CD8-positive, alpha-beta memory T cell (primary cell): ENCODE results near the gene CLTB. TPM values are rescaled to one million over a fixed set of nuclear protein-coding genes. Genes with fewer than 3 reads are reported as not detected.

ENCODE experiments used
- CTCF ChIA-PET: fragments of 350-600 bp; sonication (Branson Sonifier 250); formaldehyde crosslinking; loops from one replicate; lab custom pipeline; 2021; ENCODE audit warnings: antibody characterized with exemption; lab: Charles Lee
- POLR2A ChIA-PET: fragments of 350-600 bp; sonication (Branson Sonifier 250); formaldehyde crosslinking; loops from one replicate; lab custom pipeline; 2021; ENCODE audit warnings: antibody characterized with exemption; lab: Charles Lee
- DNase-seq, 5 donors: peaks; one replicate each; pipeline versions ENCODE4 v3.0.0 to v3.0.0-alpha.2; 2020 to 2022; ENCODE audit warnings: mixed read lengths in 1 of 5
- H3K27ac ChIP-seq: one replicate; pipeline ENCODE4 v1.7.0; 2013; ENCODE audit warnings: low read depth, mild to moderate bottlenecking, low read length, moderate library complexity
- H3K27me3 ChIP-seq: 2 replicates; pipeline ENCODE4 v1.7.0; 2013; ENCODE audit warnings: low read length, mild to moderate bottlenecking; ENCODE audit not compliant: insufficient read depth, poor library complexity, severe bottlenecking
- H3K36me3 ChIP-seq: 2 replicates; pipeline ENCODE4 v1.7.0; 2013; ENCODE audit warnings: mild to moderate bottlenecking, low read length, moderate library complexity; ENCODE audit not compliant: insufficient read depth
- H3K4me1 ChIP-seq: 2 replicates; pipeline ENCODE4 v1.7.0; 2013; ENCODE audit warnings: mild to moderate bottlenecking, low read length, moderate library complexity; ENCODE audit not compliant: insufficient read depth
- H3K4me3 ChIP-seq: 2 replicates; pipeline ENCODE4 v1.7.0; 2013; ENCODE audit warnings: mild to moderate bottlenecking, low read length
- H3K9me3 ChIP-seq: 2 replicates; pipeline ENCODE4 v1.7.0; 2013; ENCODE audit warnings: mild to moderate bottlenecking, low read length
- H3K27ac Mint-ChIP-seq, 8 donors: one replicate each; pipeline ENCODE4 v1.8.0; 2020 to 2021; ENCODE audit warnings: mixed read lengths in 8 of 8, mild to moderate bottlenecking in 6 of 8, inconsistent platforms in 3 of 8, moderate library complexity in 3 of 8
- H3K27me3 Mint-ChIP-seq, 2 donors: one replicate each; pipeline ENCODE4 v1.8.0; 2020 to 2021; ENCODE audit warnings: mixed read lengths in 2 of 2, mild to moderate bottlenecking in 1 of 2, moderate library complexity in 1 of 2
- H3K36me3 Mint-ChIP-seq, 3 donors: one replicate each; pipeline ENCODE4 v1.8.0; 2020 to 2021; ENCODE audit warnings: mixed read lengths in 3 of 3, inconsistent platforms in 1 of 3, mild to moderate bottlenecking in 1 of 3
- H3K4me1 Mint-ChIP-seq, 3 donors: one replicate each; pipeline ENCODE4 v1.8.0; 2020 to 2021; ENCODE audit warnings: mixed read lengths in 3 of 3, inconsistent platforms in 1 of 3, mild to moderate bottlenecking in 1 of 3
- H3K4me3 Mint-ChIP-seq, 7 donors: one replicate each; pipeline ENCODE4 v1.8.0; 2020 to 2021; ENCODE audit warnings: mixed read lengths in 7 of 7, mild to moderate bottlenecking in 6 of 7, moderate library complexity in 4 of 7, inconsistent platforms in 2 of 7
- H3K9me3 Mint-ChIP-seq, 5 donors: one replicate each; pipeline ENCODE4 v1.8.0; 2020 to 2022; ENCODE audit warnings: mixed read lengths in 5 of 5, mild to moderate bottlenecking in 3 of 5, moderate library complexity in 2 of 5, inconsistent platforms in 1 of 5
- polyA plus RNA-seq: library from polyadenylated mRNA; unstranded; fragments of 300-500 nt; fragmentation: Illumina TruSeq; gene quantifications from one replicate; pipeline ENCODE4 v1.2.3, GENCODE V29; 2021
- total RNA-seq, 2 experiments: library from RNA; stranded (reverse); gene quantifications; one replicate each; pipeline ENCODE4 v1.2.3, GENCODE V29; 2021

Gene CLTB
- total and polyA plus RNA-seq, 3 experiments from 2014 or later = 62.0 to 96.3 (median 66.4) TPM

DNA sequence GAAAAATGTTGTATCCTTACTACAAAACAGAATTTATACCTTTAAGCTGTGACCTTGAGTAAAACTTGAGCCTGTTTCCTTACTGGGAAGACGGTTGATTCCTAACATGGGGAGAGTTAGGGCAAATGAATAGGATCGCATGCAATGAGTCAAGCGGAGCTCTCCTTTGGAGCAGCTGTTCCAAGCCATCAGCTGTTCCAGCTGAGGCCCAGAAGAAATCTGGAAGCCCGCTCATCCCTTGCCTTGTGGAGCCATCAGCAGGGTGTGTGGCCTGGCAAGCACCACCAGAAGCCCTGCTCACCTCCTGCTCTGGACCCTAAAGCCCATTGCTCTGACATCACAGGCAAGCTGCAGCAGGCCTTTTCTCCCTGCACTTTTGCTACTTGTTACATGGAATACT, 62.8 kb downstream of the CLTB start:
- peak overlapping the region in 3 of 8 donors; percentile 4 to 41 (median 23) for H3K27ac Mint-ChIP-seq

DNA sequence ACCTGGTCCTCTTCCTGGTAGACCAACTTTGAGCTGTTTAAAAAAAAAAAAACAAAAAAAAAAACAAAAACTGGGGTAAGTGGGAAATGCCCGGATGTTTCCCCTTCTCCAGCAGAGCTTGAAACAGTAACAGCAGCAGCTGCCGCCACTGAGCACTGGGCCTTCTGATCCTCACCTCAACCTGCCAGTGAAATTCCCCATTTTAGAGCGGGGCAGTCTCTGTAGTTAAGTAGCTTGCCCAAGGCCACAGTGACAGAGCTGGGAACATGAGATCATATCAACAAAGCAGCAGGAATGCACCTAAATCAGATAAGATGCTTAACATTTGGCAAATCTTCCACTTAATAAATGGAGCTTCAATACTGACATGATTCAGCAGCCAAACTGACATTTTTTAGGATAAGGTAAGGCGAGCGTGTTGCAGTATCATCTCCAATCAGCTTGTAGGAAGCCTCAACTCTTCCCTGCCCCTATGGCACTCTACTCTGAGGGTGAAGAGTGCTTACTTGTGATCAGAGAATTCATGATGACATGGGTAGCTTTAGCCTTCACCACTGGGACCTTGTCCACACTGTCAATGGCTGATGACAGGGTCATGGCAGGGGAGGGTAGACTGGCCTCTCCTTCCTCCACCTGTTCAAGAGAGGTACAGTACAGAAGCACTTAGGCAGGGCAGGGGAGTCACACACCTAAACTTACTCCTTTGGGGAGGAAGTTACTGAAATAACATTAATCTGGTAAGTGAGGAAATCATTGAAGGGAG, 64.0 kb downstream of the CLTB start:
- Mint-ChIP-seq H3K27me3 (no peaks in the 10 kb centered on the region), H3K4me1 (peaks cover 17 to 43% (median 31%) of the 10 kb centered on the region in 3 donors), H3K27ac (peak overlapping the region in 6 of 8 donors; percentile 4 to 75 (median 55)), H3K36me3 (peaks cover 7 to 97% (median 23%) of the 10 kb centered on the region in 3 donors), H3K4me3 (no peak overlapping the region), H3K9me3 (no peaks in the 10 kb centered on the region)
- Histone ChIP-seq H3K9me3 (no peaks in the 10 kb centered on the region), H3K4me3 (no peak overlapping the region), H3K27me3 (no peaks in the 10 kb centered on the region), H3K36me3 (peaks cover 94% of the 10 kb centered on the region), H3K27ac (no peak overlapping the region), H3K4me1 (no peaks in the 10 kb centered on the region)
- DNase-seq = no peak
- ChIA-PET POLR2A (interaction anchor here (0.7 kb wide), 1 partner anchor 245 kb away, joined by 10 read pairs; no protein-coding TSS in a partner anchor), CTCF (interaction anchor here (1.2 kb wide), 1 partner anchor 64 kb away, joined by 3 read pairs; no protein-coding TSS in a partner anchor)

More for the DNA sequence above, 62.8 kb downstream of the CLTB start:
- Mint-ChIP-seq H3K4me1 (peaks cover 27 to 55% (median 41%) of the 10 kb centered on the region in 3 donors), H3K36me3 (peaks cover 7 to 97% (median 20%) of the 10 kb centered on the region in 3 donors), H3K9me3 (no peaks in the 10 kb centered on the region), H3K4me3 (peak overlapping the region in 1 of 7 donors; percentile 13), H3K27me3 (no peaks in the 10 kb centered on the region)
- DNase-seq = no peak
- no peak overlapping the region for H3K4me3 ChIP-seq
- ChIA-PET POLR2A (no interaction called here), CTCF (interaction anchor here (1.1 kb wide), 1 partner anchor 8 kb away, joined by 3 read pairs; no protein-coding TSS in a partner anchor)
- H3K9me3 ChIP-seq = no peaks in the 10 kb centered on the region
- no peaks in the 10 kb centered on the region for H3K4me1 ChIP-seq
- H3K27me3 ChIP-seq = no peaks in the 10 kb centered on the region
- H3K36me3 ChIP-seq = peaks cover 87% of the 10 kb centered on the region
- H3K27ac ChIP-seq = no peak overlapping the region

DNA sequence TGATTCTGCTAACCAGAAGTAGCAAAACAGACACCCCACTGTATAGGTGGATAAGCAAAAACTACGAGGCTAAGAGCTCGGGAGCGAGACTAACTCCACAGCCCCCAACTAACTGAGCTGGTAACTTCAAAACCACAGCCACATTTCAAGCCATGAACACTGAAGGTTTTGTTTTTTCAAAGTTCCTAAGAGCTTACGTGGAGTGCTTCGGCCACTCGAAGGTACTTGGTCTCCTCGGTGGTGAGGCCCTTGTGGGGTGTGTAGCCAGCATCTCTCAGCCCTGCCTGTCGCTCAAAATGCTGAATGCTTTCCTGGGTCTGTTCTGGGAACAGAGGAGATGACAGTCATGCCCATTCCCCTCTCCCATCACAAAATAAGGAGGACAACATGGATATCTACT, 65.9 kb downstream of the CLTB start:
- no peak overlapping the region for H3K27ac ChIP-seq
- Mint-ChIP-seq H3K27me3 (no peaks in the 10 kb centered on the region), H3K4me3 (no peak overlapping the region), H3K36me3 (peaks cover 7 to 95% (median 26%) of the 10 kb centered on the region in 3 donors), H3K4me1 (peaks cover 15 to 29% (median 26%) of the 10 kb centered on the region in 3 donors), H3K9me3 (no peaks in the 10 kb centered on the region), H3K27ac (peak overlapping the region in 4 of 8 donors; percentile 8 to 74 (median 44))
- H3K4me3 ChIP-seq = no peak overlapping the region
- no peaks in the 10 kb centered on the region for H3K27me3 ChIP-seq
- ChIA-PET CTCF (no interaction called here), POLR2A (no interaction called here)
- no peaks in the 10 kb centered on the region for H3K9me3 ChIP-seq
- peaks cover 81% of the 10 kb centered on the region for H3K36me3 ChIP-seq
- DNase-seq = no peak
- H3K4me1 ChIP-seq = no peaks in the 10 kb centered on the region

DNA sequence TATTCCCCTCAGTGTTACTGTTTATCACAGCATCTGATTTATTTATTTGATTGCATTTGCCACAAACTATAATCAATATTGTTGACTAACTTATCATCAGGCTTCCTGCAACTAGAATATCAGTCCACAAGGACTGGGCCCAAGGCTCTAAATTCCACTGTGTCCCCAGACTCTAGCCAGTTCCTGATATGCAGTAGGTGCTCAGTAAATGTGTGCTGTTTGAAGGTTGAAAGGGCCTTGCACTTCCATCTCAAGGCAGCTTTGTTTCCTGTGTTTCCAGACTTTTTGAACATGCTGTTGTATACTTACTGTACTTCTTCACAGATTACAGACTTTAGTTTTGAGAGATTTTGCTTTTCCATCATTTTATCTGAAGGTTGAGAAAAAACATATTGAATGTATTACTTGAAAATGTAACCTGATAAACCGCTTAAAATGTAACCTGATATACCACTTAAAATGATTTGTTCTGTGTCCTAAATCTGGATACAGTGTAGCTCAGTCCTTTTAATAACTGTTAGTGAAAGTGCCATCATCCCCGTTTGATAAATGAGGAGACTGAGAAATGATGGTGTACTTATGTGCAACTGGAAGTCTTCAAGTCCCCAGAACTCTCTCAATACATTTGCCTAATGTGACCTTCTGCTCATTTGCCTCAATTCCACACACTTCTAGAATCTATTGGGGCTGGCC, 73.4 kb downstream of the CLTB start:
- H3K4me3 ChIP-seq = no peak overlapping the region
- H3K36me3 ChIP-seq = peaks cover 17% of the 10 kb centered on the region
- no peak overlapping the region for H3K27ac ChIP-seq
- Mint-ChIP-seq H3K4me3 (no peak overlapping the region), H3K27ac (peak overlapping the region in 3 of 8 donors; percentile 2 to 81 (median 48)), H3K9me3 (no peaks in the 10 kb centered on the region), H3K27me3 (no peaks in the 10 kb centered on the region), H3K36me3 (peaks cover 1 to 61% (median 17%) of the 10 kb centered on the region in 3 donors), H3K4me1 (no peaks in the 10 kb centered on the region)
- no peaks in the 10 kb centered on the region for H3K9me3 ChIP-seq
- DNase-seq = no peak
- POLR2A ChIA-PET = no interaction called here
- H3K4me1 ChIP-seq = no peaks in the 10 kb centered on the region
- H3K27me3 ChIP-seq = no peaks in the 10 kb centered on the region
- CTCF ChIA-PET = interaction anchor here (1.0 kb wide), 1 partner anchor 19 kb away, joined by 3 read pairs; the partner anchor contains the start of gene KIAA1191

Other genes starting within 250 kb of the CLTB start
- 10 to 100 TPM; 20.5 to 21.1 TPM for gene SIMC1, start 178.1 kb downstream of the CLTB start, total RNA-seq
- gene SIMC1, start 178.1 kb downstream of the CLTB start, polyA plus RNA-seq = 12.0 TPM
- 10 to 100 TPM; 35.6 to 37.0 TPM for gene KIAA1191, start 54.8 kb downstream of the CLTB start, total RNA-seq
- 63.6 TPM for gene KIAA1191, start 54.8 kb downstream of the CLTB start, polyA plus RNA-seq
- gene ARL10, start 51.1 kb downstream of the CLTB start, total RNA-seq = 10 to 100 TPM; 12.9 to 14.0 TPM
- 2.1 TPM for gene ARL10, start 51.1 kb downstream of the CLTB start, polyA plus RNA-seq
- gene NOP16, start 27.9 kb downstream of the CLTB start, total RNA-seq = 100 to 1,000 TPM; 157 to 160 TPM
- gene NOP16, start 27.9 kb downstream of the CLTB start, polyA plus RNA-seq = 33.5 TPM
- 100 to 1,000 TPM in 1 of 2 experiments, 10 to 100 TPM in 1; 98.3 to 101 TPM for gene HIGD2A, start 27.8 kb downstream of the CLTB start, total RNA-seq
- 221 TPM for gene HIGD2A, start 27.8 kb downstream of the CLTB start, polyA plus RNA-seq
- 10 to 100 TPM; 45.1 to 45.2 TPM for gene FAF2, start 31.8 kb upstream of the CLTB start, total RNA-seq
- gene FAF2, start 31.8 kb upstream of the CLTB start, polyA plus RNA-seq = 13.5 TPM
- gene RNF44, start 120.9 kb upstream of the CLTB start, total RNA-seq = 10 to 100 TPM; 54.6 to 56.8 TPM
- gene RNF44, start 120.9 kb upstream of the CLTB start, polyA plus RNA-seq = 4.3 TPM
- gene CDHR2, start 132.8 kb upstream of the CLTB start, total RNA-seq = 1 to 10 TPM in 1 of 2 experiments, under 1 TPM in 1; 0.49 to 1.1 TPM
- gene CDHR2, start 132.8 kb upstream of the CLTB start, polyA plus RNA-seq = not detected
- 1 to 10 TPM; 2.3 to 2.7 TPM for gene GPRIN1, start 193.6 kb upstream of the CLTB start, total RNA-seq
- gene GPRIN1, start 193.6 kb upstream of the CLTB start, polyA plus RNA-seq = 0.43 TPM
- not detected for gene SNCB, start 214.0 kb upstream of the CLTB start, total RNA-seq
- not detected for gene SNCB, start 214.0 kb upstream of the CLTB start, polyA plus RNA-seq
- not detected for gene EIF4E1B, start 214.1 kb upstream of the CLTB start, total RNA-seq
- not detected for gene EIF4E1B, start 214.1 kb upstream of the CLTB start, polyA plus RNA-seq
- gene TSPAN17, start 230.9 kb upstream of the CLTB start, total RNA-seq = 10 to 100 TPM; 37.4 to 38.8 TPM
- 26.2 TPM for gene TSPAN17, start 230.9 kb upstream of the CLTB start, polyA plus RNA-seq